Hematopoietic multipotent progenitor cell treated with erythropoietin and hydrocortisone succinate and interleukin-3 and kit ligand, for 4 days (in vitro differentiated cells): ENCODE results near the gene ROBO3.

ENCODE experiments used
- DNase-seq: peaks from one replicate; pipeline ENCODE4 v3.0.0-alpha.2; 2015

ROBO3 gene

DNA sequence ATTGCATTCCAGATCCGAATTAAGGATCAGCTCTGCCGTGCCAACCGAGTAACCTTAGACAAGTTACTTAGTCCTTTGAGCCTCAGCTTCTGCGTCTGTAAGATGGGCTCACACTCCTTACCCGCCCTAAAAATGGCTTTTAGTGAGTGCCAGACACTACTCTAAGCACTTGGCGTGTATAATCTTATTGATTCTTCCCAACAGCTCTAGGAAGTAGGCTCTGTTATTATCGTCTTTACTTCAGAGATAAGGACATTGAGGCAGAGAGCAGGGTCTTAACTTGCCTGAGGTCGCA, 21.7 kb upstream of the ROBO3 start:
- DNase-seq: no peak

DNA sequence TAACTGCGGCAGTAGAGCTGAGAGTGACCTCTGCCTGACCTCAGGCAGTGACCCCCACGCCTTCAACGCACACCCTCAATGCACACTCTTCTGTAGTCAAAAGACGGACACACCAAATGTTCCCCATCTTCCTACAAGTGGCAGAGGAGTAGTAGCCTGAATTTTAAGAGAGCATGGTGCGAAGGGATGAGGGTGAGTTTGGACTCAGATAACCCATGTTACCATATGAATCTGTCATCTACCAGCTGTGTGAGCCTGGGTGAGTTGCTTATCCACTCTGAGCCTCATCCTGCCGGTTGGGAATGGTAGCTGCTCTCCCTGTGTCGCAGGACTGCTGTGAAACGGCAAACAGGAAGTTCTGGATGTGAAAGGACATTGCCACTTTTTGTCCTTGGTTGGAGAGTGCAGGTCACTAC, 20.6 kb upstream of the ROBO3 start:
- no peak for DNase-seq

DNA sequence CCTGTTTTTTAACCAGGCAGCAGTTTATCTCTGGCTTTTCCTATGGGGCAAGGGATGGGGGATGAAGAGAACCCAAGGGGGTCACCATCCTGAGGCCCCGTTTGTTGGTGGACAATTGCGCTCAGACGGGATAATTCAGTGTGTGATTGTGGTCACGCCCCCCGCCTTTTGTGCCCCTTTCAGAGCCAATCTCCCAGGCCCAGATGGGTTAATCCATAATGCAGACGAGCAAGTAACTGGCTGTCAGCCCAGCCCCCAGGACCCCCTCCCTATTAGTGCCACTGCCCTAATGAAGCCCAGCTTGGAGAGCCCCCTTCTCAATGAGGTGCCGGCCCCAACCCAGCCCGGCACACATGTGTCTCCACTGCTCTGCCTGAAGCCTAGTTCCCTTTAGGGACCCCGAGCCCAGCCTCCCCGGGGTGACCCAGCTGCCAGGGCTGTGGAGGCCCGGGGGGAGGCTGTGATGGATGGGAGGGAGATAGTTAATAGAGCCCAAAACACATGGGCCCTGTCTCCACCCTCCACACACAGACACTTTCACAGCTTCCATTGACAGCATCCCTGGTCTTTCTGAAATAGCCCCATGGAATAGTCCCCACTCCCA, 19.1 kb upstream of the ROBO3 start:
- no peak for DNase-seq

DNA sequence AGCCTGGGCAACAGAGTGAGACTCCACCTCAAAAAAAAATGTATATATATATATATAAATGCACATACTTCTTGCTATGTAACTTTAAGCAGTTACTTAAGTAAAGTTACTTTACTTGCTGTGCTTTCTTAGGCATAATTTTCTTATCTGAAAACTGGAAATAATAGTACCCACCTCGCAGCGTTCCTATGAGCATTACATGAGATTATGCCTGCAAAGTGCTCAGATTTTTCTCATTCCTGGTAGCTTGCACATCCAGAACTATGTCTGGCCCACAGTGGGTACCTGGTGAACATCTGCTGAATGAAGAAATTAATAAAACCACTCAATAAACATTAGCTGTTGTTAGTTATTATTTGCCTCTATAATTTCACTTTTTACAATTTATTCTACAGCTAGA, 6.1 kb upstream of the ROBO3 start:
- DNase-seq: no peak

DNA sequence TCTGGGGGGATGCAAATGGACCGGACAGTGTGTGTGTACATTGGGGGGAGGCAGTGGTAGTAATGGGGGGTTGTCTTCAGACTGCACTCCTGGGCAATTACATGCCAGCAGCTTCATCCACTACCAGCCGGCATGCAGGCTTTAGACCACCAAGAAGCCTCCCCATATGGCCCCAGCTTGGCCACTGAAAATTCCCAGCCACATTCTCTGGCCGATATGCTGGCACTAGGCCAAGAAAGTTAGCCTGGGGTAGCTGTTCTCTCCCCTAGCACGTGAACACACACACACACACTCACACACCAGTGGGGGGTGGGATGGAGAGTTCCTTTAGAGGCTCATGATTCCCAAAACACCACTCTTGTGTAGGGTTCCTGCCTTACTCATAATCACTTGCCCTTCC, 3.6 kb upstream of the ROBO3 start:
- DNase-seq: no peak

DNA sequence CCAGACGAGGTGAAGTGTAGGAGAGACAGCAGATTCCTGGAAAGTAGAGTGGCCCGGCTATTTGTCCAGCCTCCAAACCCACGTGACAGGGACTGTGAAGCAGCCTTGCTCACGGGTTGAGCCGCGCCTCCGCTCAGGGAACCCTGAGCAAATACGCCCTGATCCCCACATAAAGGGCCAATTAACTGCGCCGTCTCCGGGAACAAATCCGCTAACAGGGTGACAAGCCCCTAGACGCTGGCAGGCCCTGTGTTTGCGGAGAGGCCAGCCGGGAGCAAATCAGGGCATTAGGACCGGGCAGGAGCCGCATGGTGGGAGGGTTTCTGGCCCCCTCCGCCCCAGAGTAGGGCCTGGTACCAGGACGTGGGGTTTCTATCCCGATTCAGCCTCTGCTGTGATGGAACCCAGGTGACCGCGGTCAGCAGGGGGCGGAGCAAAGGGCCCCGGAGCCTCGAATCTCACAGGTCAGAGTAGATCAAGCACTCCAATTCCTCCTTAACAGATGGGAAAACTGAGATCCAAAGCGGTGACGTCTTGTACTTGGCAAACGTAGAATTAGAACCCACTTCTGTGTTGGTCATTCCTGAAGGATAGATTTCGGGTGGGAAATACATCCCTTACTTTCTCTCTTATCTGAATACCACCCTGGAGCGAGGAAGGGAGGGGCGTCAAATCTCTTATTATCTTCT, 2.0 kb upstream of the ROBO3 start:
- DNase-seq: no peak

DNA sequence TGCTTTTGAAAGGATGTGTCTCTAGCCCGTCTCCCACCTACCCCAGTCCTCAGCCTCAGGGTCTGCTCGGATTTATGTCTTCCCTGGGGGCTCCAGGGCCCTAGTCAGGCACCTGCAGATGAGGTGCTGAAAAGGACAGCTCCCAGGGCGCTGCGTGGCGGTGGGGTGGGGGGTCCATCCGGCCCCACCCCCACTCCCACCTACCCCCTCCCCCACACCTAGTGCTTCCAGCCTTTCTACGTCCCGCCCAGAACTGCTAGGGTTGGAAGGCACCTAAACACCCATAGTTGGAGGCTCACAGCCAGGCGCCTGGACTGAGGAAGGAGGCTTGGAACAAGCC, 1.4 kb upstream of the ROBO3 start:
- no peak for DNase-seq

DNA sequence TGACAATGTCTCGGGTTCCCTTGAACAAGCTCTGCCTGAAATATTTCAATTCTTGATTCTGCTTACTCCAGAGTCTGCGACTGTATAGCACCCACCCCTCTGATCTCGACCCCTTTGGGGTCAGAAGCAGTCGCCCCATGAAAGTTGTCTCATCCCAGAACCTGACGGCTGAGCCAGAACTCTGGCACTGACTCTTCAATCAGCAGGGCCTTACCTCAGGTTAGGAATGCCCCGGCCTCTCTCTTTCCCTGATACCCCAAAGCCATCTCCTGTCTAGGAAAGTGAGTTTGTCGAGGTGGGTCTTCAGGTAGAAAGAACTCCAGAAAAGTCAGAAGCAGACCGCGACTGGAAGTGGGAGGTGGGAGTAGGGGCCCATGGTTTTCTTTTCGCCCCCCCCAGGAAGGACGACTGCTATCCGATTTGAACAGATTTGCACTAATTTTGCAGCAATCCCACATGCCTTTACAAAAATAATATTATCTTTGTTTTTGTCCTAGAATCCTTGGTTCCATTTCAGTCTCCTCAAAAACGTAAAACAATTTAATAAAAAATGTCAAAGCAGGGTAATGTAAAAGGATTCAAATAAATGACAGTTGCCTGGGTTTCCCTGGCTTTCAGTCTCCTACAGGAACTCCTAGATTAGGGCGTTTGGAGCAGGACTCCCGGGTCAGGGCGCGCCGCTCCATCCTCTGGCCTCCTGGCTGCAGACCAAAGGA, 898 bp upstream of the ROBO3 start:
- no peak for DNase-seq

DNA sequence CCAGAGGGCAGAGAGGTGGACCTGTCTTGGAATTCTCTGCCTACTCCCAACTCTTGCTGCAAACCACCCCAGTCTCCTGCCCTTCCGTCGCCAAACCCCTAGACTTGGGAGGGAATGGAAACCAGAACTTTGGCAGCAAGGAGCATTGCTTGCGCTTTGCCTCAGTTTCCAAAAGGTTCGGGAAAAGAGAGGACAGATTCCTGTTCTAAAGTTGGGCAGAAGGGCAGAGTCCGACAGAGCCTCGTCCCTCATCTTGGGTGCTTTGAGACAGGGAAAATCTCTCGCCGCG, 396 bp upstream of the ROBO3 start:
- no peak for DNase-seq

DNA sequence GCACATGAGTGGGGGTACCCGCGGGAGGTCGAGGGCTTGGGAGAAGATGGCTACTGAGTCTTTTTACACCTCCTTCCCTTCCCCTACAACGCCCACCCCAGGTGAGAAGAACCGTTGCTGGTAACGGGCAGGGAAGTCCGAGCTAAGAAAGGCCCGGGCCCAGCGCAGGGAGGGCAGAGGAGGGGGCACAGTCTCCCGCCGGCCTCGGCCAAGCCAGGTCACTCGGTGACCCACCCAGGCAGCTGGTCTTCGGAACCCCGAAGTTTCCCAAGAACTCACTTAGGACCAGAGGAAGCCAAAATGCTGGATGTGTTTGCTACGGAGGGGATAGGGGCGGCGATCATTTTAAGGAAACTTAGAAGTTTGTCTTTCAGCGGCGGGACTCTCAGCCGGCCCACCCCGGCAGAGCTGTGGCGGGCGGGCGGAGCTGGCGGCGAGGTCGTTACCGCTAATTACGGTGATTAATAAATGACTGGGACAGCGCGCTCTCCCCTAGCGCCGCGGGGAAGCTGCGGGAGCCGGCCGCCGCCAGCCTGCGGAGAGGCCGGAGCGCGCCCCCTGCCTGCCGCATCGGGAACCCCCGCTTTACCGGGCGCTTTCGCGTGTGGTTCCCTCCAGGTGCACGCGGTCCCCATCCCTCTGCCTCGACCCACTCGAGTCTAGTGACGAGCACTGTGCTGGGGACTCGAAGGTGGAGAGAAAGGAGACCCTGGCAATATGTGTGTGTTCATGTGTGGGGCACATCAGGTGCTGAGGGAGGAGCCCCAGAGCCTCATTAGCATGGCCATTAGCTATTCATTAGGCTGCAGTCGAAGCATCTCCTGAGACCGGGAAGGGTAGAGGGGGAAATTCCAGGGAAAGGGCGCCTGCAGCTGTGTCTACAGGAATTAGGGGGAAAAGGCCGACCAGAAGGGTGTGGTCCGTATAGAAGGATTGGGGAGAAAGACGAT, 945 bp downstream of the ROBO3 start:
- peak; percentile 60 for DNase-seq

DNA sequence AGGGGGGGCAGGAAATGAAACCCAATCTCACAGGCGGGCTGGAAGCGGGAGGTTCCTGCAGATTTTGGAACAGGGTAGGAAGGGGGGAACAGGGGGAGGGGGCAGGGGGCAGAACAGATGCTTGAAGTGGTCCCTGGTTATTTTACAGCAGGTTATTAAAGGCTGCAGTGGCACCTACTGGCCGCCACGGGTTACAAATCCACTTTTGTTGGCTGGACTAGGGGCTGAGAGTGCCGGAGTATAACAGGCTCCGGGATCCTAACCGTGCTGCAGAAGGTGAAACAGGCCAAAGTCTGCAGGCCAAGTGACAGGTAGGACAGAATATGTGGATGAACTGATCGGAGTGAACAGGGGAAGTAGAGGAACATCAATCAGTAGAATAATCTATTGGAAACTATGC, 2.5 kb downstream of the ROBO3 start:
- peak; percentile 72 for DNase-seq

DNA sequence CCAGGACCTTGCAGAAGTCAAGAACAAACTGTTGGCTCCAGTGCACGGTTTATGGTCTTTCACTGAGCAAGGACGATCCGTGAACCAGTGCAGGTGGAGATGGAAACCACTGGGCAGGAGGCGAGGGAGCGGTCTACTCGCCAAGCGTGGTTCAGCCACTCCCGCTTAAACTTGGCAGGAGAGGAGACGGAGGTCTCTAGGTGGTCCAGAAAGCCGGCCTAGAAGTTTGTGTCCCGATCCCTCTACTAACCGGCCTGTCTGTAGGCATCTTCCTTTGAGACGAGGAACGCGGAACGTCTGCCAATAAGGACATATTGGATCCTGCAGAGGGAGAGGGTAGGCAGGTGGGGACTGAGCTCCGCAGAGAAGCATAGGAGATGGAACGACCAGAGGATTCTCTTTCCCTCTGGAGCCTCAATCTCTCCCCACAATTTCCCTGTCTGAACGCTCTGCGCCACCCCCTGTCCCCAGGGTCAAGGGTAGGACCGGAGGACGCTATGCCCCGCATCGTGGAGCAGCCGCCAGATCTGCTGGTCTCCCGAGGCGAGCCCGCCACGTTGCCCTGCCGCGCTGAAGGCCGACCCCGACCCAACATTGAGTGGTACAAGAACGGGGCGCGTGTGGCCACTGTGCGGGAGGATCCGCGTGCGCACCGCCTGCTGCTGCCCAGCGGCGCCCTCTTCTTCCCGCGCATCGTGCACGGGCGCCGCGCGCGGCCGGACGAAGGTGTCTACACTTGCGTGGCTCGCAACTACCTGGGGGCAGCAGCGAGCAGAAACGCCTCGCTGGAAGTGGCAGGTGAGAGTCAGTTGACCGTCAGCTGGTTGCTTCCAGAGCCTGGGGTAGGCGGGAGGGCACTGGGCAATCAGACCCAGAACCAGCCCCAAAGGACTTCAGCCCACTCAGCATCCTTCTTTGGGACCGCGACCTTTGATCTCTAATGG, 3.4 kb downstream of the ROBO3 start:
- no peak for DNase-seq

DNA sequence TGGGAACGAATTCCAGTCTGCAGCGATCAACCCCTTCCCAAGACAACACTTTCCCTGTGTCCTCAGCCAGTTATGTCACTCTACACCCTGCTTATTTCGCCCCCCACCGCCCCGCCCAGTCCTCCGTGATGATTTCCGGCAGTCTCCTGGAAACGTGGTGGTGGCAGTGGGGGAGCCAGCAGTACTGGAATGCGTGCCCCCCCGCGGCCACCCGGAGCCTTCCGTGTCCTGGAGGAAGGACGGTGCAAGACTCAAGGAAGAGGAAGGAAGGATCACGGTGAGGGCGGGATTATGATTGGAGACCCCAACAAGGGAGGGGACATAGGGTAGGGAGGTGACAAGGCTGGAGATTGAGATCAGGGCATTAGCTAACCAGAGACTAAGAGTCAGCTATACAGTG, 4.1 kb downstream of the ROBO3 start:
- DNase-seq: no peak

DNA sequence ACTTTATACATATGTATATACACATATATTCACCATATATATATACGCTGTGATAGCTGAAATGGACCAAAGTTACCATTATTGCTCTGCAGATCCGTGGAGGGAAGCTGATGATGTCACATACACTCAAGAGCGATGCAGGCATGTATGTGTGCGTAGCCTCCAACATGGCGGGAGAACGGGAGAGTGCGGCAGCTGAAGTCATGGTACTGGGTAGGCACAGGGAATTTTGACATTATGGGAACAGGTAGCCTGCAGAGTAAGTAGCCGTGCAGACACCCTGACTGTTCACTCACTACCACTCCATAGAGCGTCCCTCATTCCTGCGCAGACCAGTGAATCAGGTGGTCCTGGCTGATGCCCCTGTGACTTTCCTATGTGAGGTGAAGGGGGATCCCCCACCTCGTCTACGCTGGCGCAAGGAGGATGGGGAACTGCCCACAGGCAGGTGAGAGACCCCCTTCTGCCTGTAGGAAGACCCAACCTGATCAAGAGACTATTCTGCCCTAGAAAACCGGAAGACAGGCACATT, 4.7 kb downstream of the ROBO3 start:
- DNase-seq: no peak

DNA sequence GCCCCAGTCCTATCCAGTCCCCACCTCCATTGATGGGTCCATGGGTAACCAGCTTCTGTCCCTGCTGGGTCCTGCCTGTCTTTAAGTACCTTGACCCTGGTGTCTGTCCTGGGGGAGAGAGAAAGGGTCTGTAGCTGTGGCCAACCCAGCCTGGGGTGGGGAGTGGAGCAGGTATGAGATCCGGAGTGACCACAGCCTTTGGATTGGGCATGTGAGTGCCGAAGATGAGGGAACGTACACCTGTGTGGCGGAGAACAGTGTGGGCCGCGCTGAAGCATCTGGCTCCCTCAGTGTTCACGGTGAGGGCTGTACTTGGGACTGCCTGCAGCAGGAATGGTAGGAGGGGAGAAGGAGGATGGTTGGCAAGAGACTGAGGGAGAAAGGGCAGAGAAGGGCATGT, 5.2 kb downstream of the ROBO3 start:
- no peak for DNase-seq

DNA sequence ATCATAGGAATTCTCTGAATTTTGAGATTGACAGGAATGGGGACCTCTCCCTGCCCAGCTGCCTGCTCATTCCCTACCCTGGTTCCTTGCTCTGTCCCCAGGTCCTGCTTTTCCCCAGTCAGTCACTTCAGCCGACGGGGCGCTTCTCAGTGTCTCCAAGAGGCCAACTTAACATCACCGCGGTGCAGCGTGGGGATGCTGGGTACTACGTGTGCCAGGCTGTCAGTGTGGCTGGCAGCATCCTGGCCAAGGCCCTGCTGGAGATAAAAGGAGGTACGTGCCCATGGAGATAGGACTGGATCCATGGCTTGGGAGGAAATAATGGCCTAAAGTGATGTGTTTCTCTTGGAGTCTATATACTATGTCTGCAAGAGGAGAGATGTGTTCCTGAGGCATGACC, 7.0 kb downstream of the ROBO3 start:
- no peak for DNase-seq

DNA sequence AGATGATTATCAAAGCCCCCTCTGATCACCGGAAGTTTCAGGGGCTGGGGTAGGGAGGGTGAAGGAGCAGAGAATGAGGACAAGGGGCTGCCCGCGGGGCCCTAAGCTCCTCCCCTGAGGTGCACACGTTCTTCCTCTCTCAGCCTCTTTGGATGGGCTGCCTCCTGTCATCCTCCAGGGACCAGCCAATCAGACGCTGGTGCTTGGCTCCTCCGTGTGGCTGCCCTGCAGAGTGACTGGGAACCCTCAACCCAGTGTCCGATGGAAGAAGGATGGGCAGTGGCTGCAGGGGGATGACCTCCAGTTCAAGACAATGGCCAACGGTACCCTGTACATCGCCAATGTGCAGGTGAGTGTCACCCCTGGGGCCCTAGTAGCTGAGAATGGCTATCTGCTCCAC, 7.5 kb downstream of the ROBO3 start:
- DNase-seq: no peak

DNA sequence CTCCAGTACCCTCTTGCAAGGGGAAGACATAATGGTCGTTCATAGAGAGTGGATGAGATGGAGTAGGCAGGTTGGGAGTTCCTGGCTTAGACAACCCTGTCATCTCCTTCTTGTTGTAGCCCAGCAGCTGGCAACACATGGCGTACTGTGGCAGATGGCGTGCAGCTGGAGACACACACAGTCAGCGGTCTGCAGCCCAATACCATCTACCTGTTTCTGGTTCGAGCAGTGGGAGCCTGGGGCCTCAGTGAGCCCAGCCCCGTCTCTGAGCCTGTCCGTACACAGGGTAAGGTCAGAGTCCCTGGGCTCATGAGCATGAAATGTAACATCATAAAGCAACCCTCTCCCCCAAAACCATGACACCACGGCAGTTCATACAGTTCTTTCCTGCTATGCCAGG, 8.7 kb downstream of the ROBO3 start:
- no peak for DNase-seq

DNA sequence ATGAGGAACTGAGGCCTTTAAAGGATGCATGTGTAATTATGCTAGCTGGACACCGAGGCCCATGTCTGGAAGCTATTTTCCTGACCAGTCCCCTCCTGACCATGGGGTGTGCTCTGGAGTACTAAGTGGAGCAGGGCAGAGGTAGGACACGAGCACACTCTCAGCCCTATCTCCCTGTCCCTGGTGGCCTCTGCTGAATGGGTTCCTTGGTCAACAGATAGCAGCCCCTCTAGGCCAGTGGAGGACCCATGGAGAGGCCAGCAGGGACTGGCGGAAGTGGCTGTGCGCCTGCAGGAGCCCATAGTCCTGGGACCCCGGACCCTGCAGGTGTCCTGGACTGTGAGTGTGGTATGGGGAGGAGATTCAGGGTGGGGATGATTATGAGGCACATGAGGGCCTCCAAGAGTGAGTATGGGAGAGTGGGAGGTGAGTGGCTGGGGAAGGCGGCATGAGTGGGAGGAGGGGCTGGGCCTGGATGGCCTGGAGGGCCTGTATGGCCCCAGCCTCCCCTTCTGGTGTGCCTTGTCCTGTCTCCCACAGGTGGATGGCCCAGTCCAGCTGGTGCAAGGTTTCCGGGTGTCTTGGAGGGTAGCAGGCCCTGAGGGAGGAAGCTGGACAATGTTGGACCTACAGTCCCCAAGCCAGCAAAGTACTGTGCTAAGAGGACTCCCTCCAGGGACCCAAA, 9.5 kb downstream of the ROBO3 start:
- DNase-seq: no peak

DNA sequence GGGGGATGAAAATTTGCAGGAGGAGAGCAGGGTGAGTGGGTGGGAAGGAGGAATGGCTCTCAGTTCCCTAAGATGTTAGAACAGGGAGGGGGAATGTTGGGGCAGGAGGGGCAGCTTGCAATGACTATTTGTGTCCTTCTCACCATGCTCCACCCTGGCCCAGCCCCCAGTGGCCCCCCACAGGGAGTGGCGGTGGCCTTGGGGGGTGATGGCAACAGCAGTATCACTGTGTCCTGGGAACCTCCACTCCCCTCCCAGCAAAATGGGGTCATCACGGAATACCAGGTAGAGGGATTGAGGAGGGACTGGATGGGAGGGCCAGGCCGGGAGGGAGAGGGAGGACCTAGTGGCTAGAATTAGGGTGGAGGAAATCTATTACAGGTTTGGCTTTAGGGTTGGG, 10.2 kb downstream of the ROBO3 start:
- DNase-seq: no peak

DNA sequence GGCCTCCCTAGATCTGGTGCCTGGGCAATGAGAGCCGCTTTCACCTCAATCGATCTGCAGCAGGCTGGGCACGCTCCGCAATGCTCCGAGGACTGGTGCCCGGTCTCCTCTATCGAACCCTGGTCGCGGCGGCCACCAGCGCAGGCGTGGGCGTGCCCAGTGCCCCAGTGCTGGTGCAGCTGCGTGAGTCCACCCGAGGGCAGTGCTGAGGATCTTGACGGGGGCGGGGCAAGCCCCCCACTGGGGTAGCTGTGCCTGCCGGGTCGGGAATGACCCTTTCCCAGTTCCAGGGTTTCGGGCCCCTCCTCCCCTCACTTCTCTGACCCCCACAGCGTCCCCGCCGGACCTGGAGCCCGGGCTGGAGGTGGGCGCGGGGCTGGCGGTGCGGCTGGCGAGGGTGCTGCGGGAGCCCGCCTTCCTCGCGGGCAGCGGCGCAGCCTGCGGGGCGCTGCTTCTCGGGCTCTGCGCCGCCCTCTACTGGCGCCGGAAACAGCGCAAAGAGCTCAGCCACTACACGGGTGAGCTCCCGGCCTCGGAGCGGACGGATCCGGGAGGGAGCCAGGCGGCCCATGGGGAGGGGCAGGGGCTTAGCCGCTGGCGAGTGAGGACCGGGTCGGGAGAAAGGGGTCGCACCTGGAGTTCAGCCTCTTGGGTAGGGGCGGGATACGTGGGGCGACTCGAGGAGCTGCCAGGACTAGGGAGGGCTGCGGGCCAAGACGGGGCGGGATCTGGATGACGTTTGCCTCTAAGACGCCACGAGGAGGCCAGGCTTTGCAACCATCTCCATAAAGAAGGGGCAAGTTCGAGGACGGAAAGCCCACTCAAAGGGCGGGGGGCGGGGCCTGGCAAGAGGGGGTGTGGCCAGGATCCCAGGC, 10.9 kb downstream of the ROBO3 start:
- DNase-seq: peak; percentile 96
